ENCODE measurements around the gene TNFRSF13B.
"Not testable (repeated sequence)": the region's sequence is repeated elsewhere in the genome, so short reads cannot be mapped to it uniquely, and the experiment has no call there.

TNFRSF13B gene

DNA sequence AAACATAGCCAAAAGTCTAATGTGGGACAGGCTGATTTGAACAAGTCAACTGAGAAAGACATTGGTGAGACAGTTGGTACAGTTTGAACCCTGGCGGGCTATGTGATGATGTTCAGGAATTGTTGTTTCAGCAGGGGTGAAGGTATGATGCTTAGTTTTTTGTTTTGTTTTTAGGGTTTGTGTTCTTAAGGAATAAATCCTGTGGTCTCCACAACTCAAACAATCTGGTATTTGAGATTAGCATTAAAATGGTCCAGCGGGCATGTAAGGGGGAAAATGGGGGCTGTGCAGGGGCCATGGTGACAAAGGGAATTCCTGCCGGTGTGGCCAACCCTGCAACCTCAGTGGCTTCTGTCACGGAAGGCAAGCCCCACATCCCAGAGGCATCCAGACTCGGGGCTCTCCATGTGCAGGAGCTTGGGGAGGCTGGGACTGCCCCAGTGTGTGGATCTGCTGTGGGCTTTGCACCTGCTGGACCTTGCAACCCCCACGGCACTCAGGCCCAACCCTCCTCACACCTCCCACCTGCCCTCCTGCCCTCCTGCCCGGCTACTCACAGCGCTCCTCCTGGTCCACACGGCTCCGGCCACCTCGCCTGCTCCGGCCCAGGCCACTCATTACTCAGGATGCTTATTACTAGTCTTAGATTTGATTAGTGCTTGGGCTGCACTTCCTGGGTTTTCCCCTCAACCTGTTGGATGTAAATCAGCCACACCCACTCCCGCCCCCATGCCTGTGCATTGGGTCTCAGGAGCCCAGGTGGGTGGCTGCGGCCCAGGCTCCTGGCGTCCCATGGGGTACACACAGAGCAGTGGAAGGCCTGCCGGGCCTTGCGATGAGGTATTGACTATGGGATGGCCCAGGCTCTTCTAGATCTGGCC is at the start of gene TNFRSF13B:
Gene TNFRSF13B, minus strand, starts transcription at position 661 of the 881 bp plus-strand sequence. Its CDS starts 43 bp downstream, at position 618.
- no peak for DNase-seq

DNA sequence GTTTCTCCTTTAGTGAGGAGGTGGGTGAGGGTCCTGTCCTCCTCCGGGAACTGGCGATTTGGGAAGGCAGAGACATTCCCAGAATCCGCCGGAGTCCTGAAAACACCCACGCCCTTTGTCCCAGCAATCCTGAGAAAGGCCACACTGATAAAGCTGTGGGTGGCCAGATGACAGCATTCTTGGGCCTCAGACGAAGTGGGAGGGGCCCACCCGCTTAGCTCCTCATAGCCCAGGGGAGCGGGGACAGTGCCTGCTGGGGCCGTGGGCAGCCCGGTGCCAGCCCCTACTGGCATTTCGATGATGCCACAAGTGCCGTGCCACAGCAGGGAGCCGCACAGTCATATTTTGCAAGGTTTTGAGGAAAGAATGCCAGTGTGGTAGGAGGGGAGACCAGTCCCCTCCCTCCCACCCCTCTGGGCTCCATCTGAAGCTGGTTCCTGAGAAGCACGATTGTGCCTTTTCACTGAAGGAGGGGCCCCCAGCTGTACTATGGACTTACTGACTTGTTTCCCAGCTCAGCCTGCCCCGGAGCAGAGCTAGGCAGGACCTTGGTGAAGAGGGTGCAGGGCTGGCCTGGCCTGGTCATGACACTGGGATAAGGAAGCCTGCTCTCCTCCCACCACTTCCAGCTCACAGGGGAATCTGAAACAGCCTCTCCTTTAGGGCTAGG is 49.4 kb upstream of the TNFRSF13B start:
- no peak for DNase-seq

DNA sequence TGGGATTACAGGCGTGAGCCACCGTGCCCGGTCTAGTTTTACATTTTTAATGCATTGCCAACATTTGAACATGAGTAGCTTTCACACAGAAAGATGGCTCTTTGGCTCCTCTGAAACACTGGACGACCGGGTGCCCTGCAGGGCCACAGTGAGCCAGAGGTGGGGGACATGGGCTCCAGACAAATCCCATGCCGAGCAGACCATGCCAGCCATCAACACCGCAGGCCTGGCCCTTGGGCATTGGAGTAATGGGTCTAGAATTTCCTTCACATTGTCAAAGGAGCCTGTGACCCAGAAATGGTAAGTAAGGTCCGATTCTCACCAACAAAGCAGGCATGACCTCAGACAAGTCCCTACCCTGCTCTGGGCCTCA is 48.9 kb upstream of the TNFRSF13B start:
- DNase-seq = no peak

DNA sequence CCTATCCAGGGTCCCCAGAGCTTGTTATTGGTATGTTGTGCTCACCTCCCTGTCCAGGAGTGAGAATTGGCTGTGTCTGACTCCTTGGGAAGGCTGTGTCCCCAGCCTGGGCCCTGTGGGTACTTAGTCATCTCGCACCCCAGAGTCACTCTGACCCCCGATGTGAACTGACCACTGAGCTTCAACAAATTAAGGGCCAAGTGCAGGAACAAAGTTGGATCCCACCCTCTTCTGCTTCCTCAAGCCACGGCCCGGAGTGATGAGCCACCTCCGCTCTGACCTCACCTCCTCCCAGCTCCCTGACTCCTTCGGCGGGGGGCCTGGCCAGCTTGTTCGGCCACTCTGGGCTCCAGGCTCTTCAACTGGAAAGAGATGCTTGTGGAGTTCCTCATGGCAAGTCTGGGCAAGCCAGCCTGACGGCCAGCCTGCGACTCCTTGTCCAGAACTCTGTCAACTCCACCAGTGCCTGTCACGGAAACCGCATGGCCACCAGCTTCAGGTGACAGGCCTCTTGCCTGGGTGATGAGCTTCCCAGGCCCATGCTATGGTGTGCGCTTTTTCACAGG is 48.1 kb upstream of the TNFRSF13B start:
- DNase-seq = peak; percentile 70

DNA sequence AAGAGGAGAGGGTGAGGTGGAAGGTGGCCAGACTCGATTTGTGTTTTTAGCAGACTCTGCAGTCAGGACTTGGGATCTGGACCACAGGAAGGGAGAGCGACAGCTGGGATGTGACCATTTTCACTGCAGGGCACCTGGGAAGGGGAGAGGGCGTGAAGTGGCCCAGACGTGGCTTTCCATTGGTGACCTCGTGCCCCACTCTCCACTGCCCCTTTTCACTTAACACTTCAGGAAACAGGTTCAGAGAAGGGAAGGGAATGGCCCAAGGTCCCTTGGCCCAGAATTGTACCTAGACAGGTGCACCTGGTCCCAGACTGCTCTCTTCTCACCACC is 47.5 kb upstream of the TNFRSF13B start:
- no peak for DNase-seq

- peak; percentile 91 for DNase-seq
Observed at GRCh38 chr17:17018612-17019429, 46.9 kb upstream of the TNFRSF13B start.

- DNase-seq = no peak
Observed at GRCh38 chr17:17018021-17018441, 46.1 kb upstream of the TNFRSF13B start.

DNA sequence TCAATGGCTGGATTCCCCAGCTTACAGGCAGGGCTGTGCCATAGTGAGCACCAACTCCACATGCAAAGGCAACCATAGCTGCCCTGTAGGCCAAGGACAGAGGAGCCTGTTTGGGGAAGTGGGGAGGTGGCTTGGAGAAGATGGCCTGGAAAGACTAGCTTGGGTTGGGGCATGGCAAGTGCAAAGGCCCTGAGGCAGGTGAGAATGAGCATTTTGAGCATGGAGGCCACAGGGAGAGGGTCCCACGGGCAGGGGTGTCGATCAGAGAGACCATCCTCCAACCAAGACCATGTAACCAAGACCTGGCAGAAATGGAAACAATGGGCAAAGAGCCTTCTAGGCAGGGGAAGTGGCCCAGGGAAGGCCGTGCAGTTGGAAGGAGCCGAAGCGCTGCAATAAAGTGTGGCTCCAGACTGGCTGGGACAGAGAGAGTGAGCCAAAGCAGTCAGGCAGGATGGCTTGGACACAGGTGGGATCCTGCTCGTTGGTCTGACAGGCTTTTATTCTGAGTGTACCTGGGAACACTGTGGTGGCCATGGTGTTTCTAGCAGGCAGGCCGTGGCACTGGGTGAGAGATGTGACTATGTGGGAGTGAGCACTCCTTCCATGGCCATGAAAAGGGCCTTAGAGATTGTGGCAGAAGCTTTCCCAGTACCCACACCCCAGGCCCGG is 45.6 kb upstream of the TNFRSF13B start:
- no peak for DNase-seq

DNA sequence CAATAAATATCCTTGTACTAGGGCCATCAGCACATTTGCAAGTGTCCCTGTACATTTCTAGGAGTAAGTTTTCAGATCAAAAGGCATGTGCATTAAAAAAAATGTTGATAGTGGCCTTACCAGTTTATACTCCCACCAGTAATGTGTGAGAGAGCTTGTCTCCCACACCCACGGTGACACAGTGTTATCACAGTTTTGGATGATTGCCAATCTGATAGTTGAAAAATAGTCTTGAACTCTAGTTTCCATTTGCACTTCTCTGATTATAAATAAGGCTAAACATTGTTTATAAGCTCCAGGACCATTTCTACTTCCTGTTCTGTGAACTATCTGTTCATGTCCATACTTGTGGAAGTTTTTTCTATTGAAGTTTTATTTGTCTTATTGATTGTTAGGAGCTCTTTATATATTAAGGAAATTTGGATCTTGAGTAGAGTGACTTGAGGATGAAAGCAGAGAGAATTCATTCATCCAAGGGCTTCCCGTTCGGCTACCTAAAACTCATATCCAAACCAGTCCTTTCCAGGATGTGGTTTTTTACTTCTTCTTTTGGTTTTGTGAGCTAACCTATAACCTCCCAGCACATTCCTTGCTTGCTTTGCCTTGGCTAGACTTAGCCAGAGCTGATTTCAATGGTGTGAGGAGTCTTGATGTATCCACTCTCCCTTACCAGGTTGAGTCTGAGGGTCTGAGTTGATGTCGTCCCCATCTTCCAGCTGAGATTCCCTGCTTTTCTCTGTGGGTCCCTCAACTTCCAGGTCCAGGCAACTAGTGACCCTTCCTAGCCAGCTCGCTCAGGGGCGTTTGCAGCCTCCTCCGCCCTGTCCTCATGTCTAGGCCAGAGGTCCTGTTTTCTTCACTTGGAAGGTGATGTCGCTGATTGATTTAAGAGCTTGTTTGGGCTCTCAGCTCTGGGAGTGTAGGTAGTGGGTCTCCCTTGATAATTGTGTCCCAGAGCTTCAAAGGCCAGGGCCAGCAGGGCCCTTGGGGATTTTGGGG is 44.6 kb upstream of the TNFRSF13B start:
- DNase-seq = not testable (repeated sequence)

GRCh38 chr17:17015230-17015629 is 43.3 kb upstream of the TNFRSF13B start:
- DNase-seq = no peak

GRCh38 chr17:17014748-17015124 is 42.8 kb upstream of the TNFRSF13B start:
- DNase-seq = not testable (repeated sequence)

- DNase-seq = not testable (repeated sequence)
Observed at GRCh38 chr17:17013828-17014747, 42.2 kb upstream of the TNFRSF13B start.

- not testable (repeated sequence) for DNase-seq
Observed at GRCh38 chr17:17011043-17011907, 39.4 kb upstream of the TNFRSF13B start.

DNA sequence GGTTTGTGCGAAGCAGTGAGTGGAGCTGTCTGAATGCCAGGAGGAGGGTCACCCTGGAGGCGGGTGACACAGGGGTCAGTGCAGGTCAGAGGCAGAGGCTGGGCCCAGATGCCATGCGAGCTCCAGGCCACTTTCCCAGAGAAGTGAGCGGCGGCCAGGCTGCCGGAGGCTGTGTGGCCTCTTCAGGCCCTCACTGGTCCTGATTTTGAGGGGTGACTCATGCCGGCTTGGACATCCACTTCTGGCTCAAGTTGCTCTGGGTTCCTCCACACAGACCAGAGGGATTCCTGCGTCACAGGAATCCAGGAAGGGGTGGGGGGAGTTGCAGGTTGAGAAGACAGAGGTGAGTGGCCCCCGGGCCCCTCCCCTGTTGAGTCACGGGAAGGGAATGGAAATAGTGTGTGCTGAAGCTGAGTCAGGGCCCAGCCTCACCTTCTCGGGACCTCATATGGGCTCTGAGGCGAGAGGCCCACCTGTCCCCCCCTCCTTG is 38.7 kb upstream of the TNFRSF13B start:
- not testable (repeated sequence) for DNase-seq

- DNase-seq = not testable (repeated sequence)
Observed at GRCh38 chr17:17009972-17010371, 38.1 kb upstream of the TNFRSF13B start.

- not testable (repeated sequence) for DNase-seq
Observed at GRCh38 chr17:17008621-17009397, 36.9 kb upstream of the TNFRSF13B start.

DNA sequence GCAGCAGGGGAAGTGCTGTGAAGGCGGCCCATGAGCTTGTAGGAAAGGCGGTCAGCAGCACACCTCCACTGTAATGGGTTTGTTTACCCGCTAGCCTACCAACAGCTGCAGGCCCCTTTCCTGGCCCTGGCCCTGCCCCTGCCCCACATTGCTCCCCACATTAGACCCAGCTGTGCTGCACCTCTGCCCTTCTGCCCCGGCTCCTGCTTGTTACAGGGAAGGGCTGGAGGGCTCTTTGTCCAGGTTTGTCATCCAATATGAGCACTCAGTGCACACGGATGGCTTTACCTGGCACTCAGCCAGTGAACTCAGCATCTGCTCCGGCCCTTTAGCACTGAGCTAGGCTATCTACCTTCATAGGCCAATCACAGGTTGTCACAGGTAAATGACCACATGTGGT is 36.0 kb upstream of the TNFRSF13B start:
- DNase-seq = peak; percentile 48

Data from NCI-H510A treated with DMSO at 0.1 percent for 48 hours (cell line).